Vagina (tissue), 2 donors: ENCODE results near the gene CERT1.

Experiments used
- CTCF ChIP-seq, 3 experiments: fragments of 450-650 bp in 2 of 3; fragments of 200-600 bp in 1 of 3; sonication (generic) in 1 of 3; IDR thresholded peaks; one replicate each; pipeline ENCODE4 v1.5.1; 2017 to 2019; ENCODE audit warnings: antibody characterized with exemption in 3 of 3, mild to moderate bottlenecking in 2 of 3, moderate library complexity in 2 of 3
- POLR2A ChIP-seq, 2 donors: fragments of 450-650 bp; IDR thresholded peaks; one replicate each; pipeline ENCODE4 v1.6.1; 2017; ENCODE audit warnings: antibody characterized with exemption in 2 of 2, mild to moderate bottlenecking in 2 of 2, moderate library complexity in 2 of 2
- POLR2AphosphoS5 ChIP-seq, 2 donors: sonication (generic); formaldehyde crosslinking; IDR thresholded peaks; one replicate each; pipeline ENCODE4 v1.9.0; 2017; ENCODE audit warnings: antibody characterized with exemption in 2 of 2, mild to moderate bottlenecking in 2 of 2, low read depth in 1 of 2; ENCODE audit not compliant: insufficient read depth in 1 of 2

GRCh38 chr5:75457161-75457560, 54.3 kb downstream of the CERT1 start:
- TF ChIP-seq CTCF (IDR thresholded peaks at IDR 0.05): no peak
- TF ChIP-seq POLR2AphosphoS5 (IDR thresholded peaks at IDR 0.05; ENCODE audit: insufficient read depth in 1 of 2, low read depth in 1 of 2): no peak
- no peak for TF ChIP-seq POLR2A (IDR thresholded peaks at IDR 0.05)
